Central memory CD8-positive, alpha-beta T cell (primary cell): Measurements from ENCODE around the gene SHROOM1.

Experiments
- ATAC-seq: fragments of 150-1000 bp; cut with Tn5 transposase; replicated peaks from 2 replicates; pipeline ENCODE4 v1.10.0; 2022; ENCODE audit warnings: mild to moderate bottlenecking, moderate FRiP score, moderate number of reproducible peaks; ENCODE audit not compliant: poor library complexity, severe bottlenecking; ENCODE audit errors: extremely low read depth
- DNase-seq, 2 donors: peaks; one replicate each; pipeline ENCODE4 v3.0.0; 2021; ENCODE audit warnings: low spot score in 2 of 2
- H3K27ac Mint-ChIP-seq: one replicate; pipeline ENCODE4 v1.8.0; 2022; ENCODE audit warnings: low read depth, mild to moderate bottlenecking, moderate library complexity, mixed read lengths
- H3K27me3 Mint-ChIP-seq: one replicate; pipeline ENCODE4 v1.8.0; 2022; ENCODE audit warnings: mixed read lengths
- H3K36me3 Mint-ChIP-seq: one replicate; pipeline ENCODE4 v1.8.0; 2022; ENCODE audit warnings: mild to moderate bottlenecking, moderate library complexity, mixed read lengths; ENCODE audit not compliant: insufficient read depth
- H3K4me1 Mint-ChIP-seq: one replicate; pipeline ENCODE4 v1.8.0; 2022; ENCODE audit warnings: mixed read lengths
- H3K4me3 Mint-ChIP-seq: one replicate; pipeline ENCODE4 v1.8.0; 2022; ENCODE audit warnings: mild to moderate bottlenecking, moderate library complexity, mixed read lengths
- H3K9me3 Mint-ChIP-seq: one replicate; pipeline ENCODE4 v1.8.0; 2022; ENCODE audit warnings: mixed read lengths

SHROOM1 gene

GRCh38 chr5:132827943-132828673 lies 2.3 kb downstream of the SHROOM1 start:
- H3K36me3 Mint-ChIP-seq = peaks cover 5% of the 10 kb centered on the region
- no peaks in the 10 kb centered on the region for H3K9me3 Mint-ChIP-seq
- no peak overlapping the region for H3K27ac Mint-ChIP-seq
- H3K4me1 Mint-ChIP-seq = peaks cover 17% of the 10 kb centered on the region
- peaks cover 52% of the 10 kb centered on the region for H3K27me3 Mint-ChIP-seq
- H3K4me3 Mint-ChIP-seq = no peak overlapping the region
- DNase-seq (no peak), ATAC-seq (no peak)

- DNase-seq = no peak
- Mint-ChIP-seq H3K27me3 (peaks cover 50% of the 10 kb centered on the region), H3K4me1 (peaks cover 17% of the 10 kb centered on the region), H3K36me3 (peaks cover 3% of the 10 kb centered on the region), H3K4me3 (no peak overlapping the region), H3K9me3 (no peaks in the 10 kb centered on the region), H3K27ac (no peak overlapping the region)
- no peak for ATAC-seq
Measured at GRCh38 chr5:132826424-132827082, 3.9 kb downstream of the SHROOM1 start.

GRCh38 chr5:132825834-132826391 lies 4.5 kb downstream of the SHROOM1 start:
- no peak overlapping the region for H3K4me3 Mint-ChIP-seq
- no peak for ATAC-seq

GRCh38 chr5:132825033-132825833 lies 5.2 kb downstream of the SHROOM1 start:
- Mint-ChIP-seq H3K4me1 (peaks cover 13% of the 10 kb centered on the region), H3K27ac (no peak overlapping the region), H3K27me3 (peaks cover 47% of the 10 kb centered on the region), H3K9me3 (no peaks in the 10 kb centered on the region), H3K36me3 (peaks cover 5% of the 10 kb centered on the region), H3K4me3 (no peak overlapping the region)
- no peak for DNase-seq
- ATAC-seq = no peak

More at GRCh38 chr5:132825834-132826391, 4.5 kb downstream of the SHROOM1 start:
- Mint-ChIP-seq H3K4me1 (peaks cover 11% of the 10 kb centered on the region), H3K9me3 (no peaks in the 10 kb centered on the region), H3K36me3 (peaks cover 3% of the 10 kb centered on the region), H3K27ac (no peak overlapping the region), H3K27me3 (peaks cover 44% of the 10 kb centered on the region)
- no peak for DNase-seq

- ATAC-seq (no peak), DNase-seq (no peak)
- no peak overlapping the region for H3K4me3 Mint-ChIP-seq
- H3K4me1 Mint-ChIP-seq = peaks cover 10% of the 10 kb centered on the region
- peaks cover 2% of the 10 kb centered on the region for H3K36me3 Mint-ChIP-seq
- H3K27ac Mint-ChIP-seq = no peak overlapping the region
- H3K9me3 Mint-ChIP-seq = no peaks in the 10 kb centered on the region
- H3K27me3 Mint-ChIP-seq = peaks cover 53% of the 10 kb centered on the region
Measured at GRCh38 chr5:132824426-132824825, 6.0 kb downstream of the SHROOM1 start.

- Mint-ChIP-seq H3K27ac (no peak overlapping the region), H3K4me3 (no peak overlapping the region), H3K9me3 (no peaks in the 10 kb centered on the region), H3K4me1 (peaks cover 6% of the 10 kb centered on the region), H3K36me3 (peaks cover 2% of the 10 kb centered on the region), H3K27me3 (peaks cover 59% of the 10 kb centered on the region)
- DNase-seq (no peak), ATAC-seq (no peak)
Measured at GRCh38 chr5:132823481-132824050, 6.9 kb downstream of the SHROOM1 start.

- Mint-ChIP-seq H3K9me3 (no peaks in the 10 kb centered on the region), H3K4me3 (no peak overlapping the region), H3K4me1 (peaks cover 6% of the 10 kb centered on the region), H3K27ac (no peak overlapping the region), H3K36me3 (peaks cover 2% of the 10 kb centered on the region), H3K27me3 (peaks cover 55% of the 10 kb centered on the region)
- DNase-seq (no peak), ATAC-seq (no peak)
Measured at GRCh38 chr5:132822650-132823480, 7.6 kb downstream of the SHROOM1 start.

GRCh38 chr5:132821791-132822190 lies 8.7 kb downstream of the SHROOM1 start:
- no peak for DNase-seq
- no peak overlapping the region for H3K27ac Mint-ChIP-seq
- H3K9me3 Mint-ChIP-seq = no peaks in the 10 kb centered on the region
- no peak for ATAC-seq
- H3K27me3 Mint-ChIP-seq = peaks cover 44% of the 10 kb centered on the region
- peaks cover 4% of the 10 kb centered on the region for H3K36me3 Mint-ChIP-seq
- H3K4me3 Mint-ChIP-seq = no peak overlapping the region
- peaks cover 6% of the 10 kb centered on the region for H3K4me1 Mint-ChIP-seq

GRCh38 chr5:132821350-132821749 lies 9.1 kb downstream of the SHROOM1 start:
- ATAC-seq = no peak
- DNase-seq = no peak
- H3K4me3 Mint-ChIP-seq = no peak overlapping the region
- no peaks in the 10 kb centered on the region for H3K9me3 Mint-ChIP-seq
- H3K4me1 Mint-ChIP-seq = peaks cover 6% of the 10 kb centered on the region
- H3K27me3 Mint-ChIP-seq = peaks cover 40% of the 10 kb centered on the region
- peaks cover 4% of the 10 kb centered on the region for H3K36me3 Mint-ChIP-seq
- no peak overlapping the region for H3K27ac Mint-ChIP-seq

GRCh38 chr5:132820162-132820754 lies 10.2 kb downstream of the SHROOM1 start:
- peaks cover 35% of the 10 kb centered on the region for H3K27me3 Mint-ChIP-seq

GRCh38 chr5:132819468-132819867 lies 11.0 kb downstream of the SHROOM1 start:
- no peak for ATAC-seq
- Mint-ChIP-seq H3K36me3 (peaks cover 4% of the 10 kb centered on the region), H3K27ac (no peak overlapping the region), H3K9me3 (no peaks in the 10 kb centered on the region), H3K4me1 (peaks cover 6% of the 10 kb centered on the region), H3K27me3 (peaks cover 28% of the 10 kb centered on the region), H3K4me3 (peak overlapping the region; percentile 32)
- DNase-seq = no peak

More at GRCh38 chr5:132820162-132820754, 10.2 kb downstream of the SHROOM1 start:
- Mint-ChIP-seq H3K9me3 (no peaks in the 10 kb centered on the region), H3K4me1 (peaks cover 6% of the 10 kb centered on the region), H3K36me3 (peaks cover 4% of the 10 kb centered on the region), H3K27ac (no peak overlapping the region), H3K4me3 (no peak overlapping the region)
- DNase-seq = peak; percentile 75 to 87
- ATAC-seq = peak; percentile 78
